IPS DF 4.7 (cell line): ENCODE measurements around the gene SHMT1.
"Not testable (repeated sequence)": the region's sequence is repeated elsewhere in the genome, so short reads cannot be mapped to it uniquely, and the experiment has no call there.

Source experiments
- DNase-seq: peaks from one replicate; pipeline ENCODE4 v3.0.0-alpha.2; 2013; ENCODE audit warnings: low spot score; ENCODE audit errors: extremely low read depth

Gene SHMT1

GRCh38 chr17:18326572-18326971, 36.8 kb downstream of the SHMT1 start:
- DNase-seq = no peak

- no peak for DNase-seq
Measured at GRCh38 chr17:18326039-18326438, 37.3 kb downstream of the SHMT1 start.

DNA sequence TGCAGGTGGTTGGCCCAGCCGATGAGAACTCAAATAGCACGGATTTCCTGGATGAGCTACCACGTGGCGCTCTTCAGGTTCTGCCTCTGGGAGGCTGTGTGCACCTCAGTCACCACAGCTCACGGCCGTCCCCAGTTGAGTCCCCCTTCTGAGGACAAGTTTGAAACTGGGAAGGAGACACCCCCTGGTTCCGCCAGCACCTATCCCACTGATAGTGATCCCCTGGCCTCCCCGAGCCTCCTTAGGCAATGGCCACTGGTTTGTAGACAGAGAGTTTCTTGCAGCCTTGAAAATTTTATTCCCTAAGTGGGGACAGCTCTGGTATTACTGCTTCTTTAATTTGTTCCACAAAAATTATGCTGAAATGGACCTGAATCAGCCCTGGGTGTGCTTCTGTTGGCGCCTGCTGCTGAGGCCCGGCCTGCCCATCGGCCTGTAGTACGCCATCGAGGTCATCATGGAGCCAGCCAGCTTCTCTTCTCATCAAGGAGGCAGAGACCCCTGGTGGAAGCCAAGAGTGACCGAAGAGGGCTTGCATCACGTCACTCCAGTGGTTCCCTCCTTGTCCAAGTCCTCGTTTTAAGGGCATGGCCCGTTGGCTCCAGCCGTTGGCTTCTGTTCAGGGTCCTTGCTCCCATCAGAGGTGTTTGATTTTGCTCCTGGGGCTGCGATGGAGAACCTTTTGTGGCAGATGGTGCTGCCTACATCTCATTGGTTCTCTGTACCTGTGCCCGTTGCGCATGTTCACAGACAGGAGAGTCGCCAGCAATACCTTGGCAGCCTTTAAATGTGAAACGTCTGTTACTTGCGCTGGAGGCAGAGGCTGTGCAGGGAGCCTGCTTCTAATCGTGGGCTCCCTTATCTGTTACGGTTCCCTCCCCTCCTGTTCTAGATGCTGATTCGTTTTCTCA, 39.0 kb downstream of the SHMT1 start:
- DNase-seq = no peak

GRCh38 chr17:18323507-18324139, 39.7 kb downstream of the SHMT1 start:
- no peak for DNase-seq

- no peak for DNase-seq
Measured at GRCh38 chr17:18323007-18323406, 40.3 kb downstream of the SHMT1 start.

DNA sequence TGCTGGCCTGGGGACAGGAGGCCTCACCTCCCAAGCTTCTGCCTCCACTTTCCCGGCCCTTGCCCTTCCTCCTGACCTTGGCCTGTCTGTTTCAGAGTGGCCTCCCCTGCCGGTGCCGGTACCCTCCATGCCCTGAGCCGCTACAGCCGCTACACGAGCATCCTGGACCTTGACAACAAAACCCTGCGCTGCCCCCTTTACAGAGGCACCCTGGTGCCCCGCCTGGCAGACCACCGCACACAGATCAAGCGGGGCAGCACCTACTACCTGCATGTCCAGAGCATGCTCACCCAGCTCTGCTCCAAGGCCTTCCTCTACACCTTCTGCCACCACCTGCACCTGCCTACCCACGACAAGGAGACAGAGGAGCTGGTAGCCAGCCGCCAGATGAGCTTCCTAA, 40.8 kb downstream of the SHMT1 start:
- no peak for DNase-seq

GRCh38 chr17:18321309-18321708, 42.0 kb downstream of the SHMT1 start:
- DNase-seq = no peak

DNA sequence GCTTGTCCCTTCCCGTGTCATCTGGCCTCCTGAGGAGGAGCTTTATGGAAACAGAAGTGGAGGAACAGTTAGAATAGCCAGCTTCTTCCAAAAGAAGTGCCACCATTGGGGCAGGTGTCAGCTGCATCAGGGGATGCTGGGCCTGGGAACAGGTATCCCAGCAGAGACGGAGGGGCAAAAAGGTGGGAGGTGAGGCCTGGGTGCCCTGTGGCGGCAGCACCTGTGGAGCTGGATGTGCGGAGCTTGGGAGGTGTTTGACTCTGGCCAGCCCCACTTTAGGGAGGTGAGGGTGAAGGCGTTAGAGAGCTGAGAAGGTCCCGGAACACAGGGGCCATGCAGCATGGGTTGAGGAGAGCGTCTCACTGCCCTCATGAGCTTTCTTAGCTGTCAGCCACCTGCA, 43.0 kb downstream of the SHMT1 start:
- no peak for DNase-seq

- DNase-seq = no peak
Measured at GRCh38 chr17:18319604-18320256, 43.6 kb downstream of the SHMT1 start.

GRCh38 chr17:18318771-18319450, 44.4 kb downstream of the SHMT1 start:
- DNase-seq = no peak

DNA sequence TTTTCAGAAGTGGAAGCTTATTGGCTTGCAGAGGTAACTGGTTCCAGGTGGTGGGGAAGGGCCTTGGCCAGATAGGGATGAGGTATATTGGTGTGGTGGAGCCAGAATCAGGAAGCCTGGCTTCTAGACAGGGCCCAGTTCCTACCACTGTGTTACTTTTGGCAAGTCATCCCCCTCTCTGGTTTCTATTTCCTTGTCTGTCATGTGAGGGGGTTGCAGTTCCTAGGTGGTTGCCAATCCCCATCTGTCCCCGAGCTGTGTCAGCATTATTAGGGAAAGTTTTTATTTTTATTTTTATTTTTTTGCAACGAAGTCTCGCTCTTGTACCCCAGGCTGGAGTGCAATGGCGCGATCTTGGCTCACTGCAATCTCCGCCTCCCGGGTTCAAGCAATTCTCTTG, 45.2 kb downstream of the SHMT1 start:
- DNase-seq = no peak

GRCh38 chr17:18315961-18316360, 47.4 kb downstream of the SHMT1 start:
- DNase-seq = no peak

GRCh38 chr17:18315562-18315922, 47.8 kb downstream of the SHMT1 start:
- no peak for DNase-seq

- DNase-seq = peak; percentile 66
Measured at GRCh38 chr17:18314731-18315561, 48.4 kb downstream of the SHMT1 start, which contains the start of the genes SMCR8 and TOP3A. Gene SMCR8 (plus strand): TSS chr17:18315293. CDS start chr17:18315790, 497 bp downstream. Gene TOP3A (minus strand): TSS chr17:18314994. CDS start chr17:18314778, 216 bp downstream.

- no peak for DNase-seq
Measured at GRCh38 chr17:18314059-18314730, 49.2 kb downstream of the SHMT1 start.

GRCh38 chr17:18309202-18309601, 54.1 kb downstream of the SHMT1 start:
- DNase-seq = no peak

- DNase-seq = not testable (repeated sequence)
Measured at GRCh38 chr17:18303206-18303605, 60.1 kb downstream of the SHMT1 start.

DNA sequence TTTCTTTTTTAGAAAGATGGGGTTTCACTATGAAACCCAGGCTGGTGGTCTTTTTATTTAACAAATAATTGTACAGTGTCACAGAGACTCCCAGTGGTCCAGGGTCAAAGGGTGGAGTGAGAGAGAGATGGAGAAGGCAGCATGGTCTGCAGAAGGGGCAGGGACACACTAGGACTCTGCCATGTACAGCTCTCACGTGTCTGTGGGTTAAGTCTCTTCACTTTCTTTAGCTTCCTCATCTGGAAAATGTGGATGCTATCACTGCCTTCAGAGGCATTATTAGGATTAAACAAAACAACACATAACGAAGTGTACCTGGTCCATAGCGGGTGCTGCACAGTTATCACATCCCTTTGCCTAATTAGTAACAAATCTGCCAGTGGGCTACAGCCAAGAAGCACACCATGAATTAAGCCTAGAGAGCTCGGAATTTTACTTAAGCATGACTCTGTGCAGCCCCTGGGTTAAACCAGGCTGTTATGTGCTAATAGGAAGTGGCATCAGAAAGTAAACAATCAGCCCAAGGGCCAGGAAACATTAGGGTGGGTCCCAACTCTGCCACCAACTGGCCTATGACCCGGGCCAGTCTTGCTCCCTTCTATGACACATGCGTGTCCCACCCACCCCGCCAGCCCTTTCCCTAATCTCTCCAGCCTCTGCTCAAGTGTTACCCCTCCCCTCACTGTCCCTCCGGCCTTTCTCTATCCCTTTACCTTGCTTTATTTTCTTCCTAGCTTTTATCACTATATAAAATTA, 62.4 kb downstream of the SHMT1 start:
- DNase-seq = no peak

DNA sequence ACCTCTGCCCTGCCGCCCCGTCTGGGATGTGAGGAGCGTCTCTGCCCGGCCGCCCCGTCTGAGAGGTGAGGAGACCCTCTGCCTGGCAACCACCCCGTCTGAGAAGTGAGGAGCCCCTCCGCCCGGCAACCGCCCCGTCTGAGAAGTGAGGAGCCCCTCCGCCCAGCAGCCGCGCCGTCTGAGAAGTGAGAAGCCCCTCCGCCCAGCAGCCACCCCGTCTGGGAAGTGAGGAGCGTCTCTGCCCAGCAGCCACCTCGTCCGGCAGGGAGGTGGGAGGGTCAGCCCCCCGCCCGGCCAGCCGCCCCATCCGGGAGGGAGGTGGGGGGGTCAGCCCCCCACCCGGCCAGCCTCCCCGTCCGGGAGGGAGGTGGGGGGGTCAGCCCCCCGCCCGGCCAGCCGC, 65.3 kb downstream of the SHMT1 start:
- DNase-seq = not testable (repeated sequence)
